Liver (tissue), 9 donors: ENCODE data around the gene PBX4. TPM values are rescaled to one million over a fixed set of nuclear protein-coding genes. Genes with fewer than 3 reads are reported as not detected.

Experiments
- DNase-seq: peaks from one replicate; pipeline ENCODE4 v3.0.0-alpha.2; 2017; ENCODE audit warnings: low spot score
- H3K27ac ChIP-seq, 2 donors: one replicate each; pipeline ENCODE4 v1.7.0; 2013; ENCODE audit warnings: inconsistent platforms in 2 of 2, low read length in 2 of 2, control low read depth in 1 of 2, low read depth in 1 of 2, mild to moderate bottlenecking in 1 of 2
- H3K27me3 ChIP-seq, 4 donors: one replicate each; pipeline versions ENCODE4 v1.6.1 to v1.7.0; 2013; ENCODE audit warnings: low read length in 3 of 4, inconsistent platforms in 1 of 4, mild to moderate bottlenecking in 1 of 4, moderate library complexity in 1 of 4; ENCODE audit not compliant: control insufficient read depth in 4 of 4, insufficient read depth in 4 of 4
- H3K36me3 ChIP-seq, 4 donors: one replicate each; pipeline versions ENCODE4 v1.6.1 to v1.7.0; 2013; ENCODE audit warnings: low read length in 3 of 4, mild to moderate bottlenecking in 3 of 4, low read depth in 1 of 4, moderate library complexity in 1 of 4; ENCODE audit not compliant: control insufficient read depth in 4 of 4, insufficient read depth in 3 of 4
- H3K4me1 ChIP-seq, 4 donors: one replicate each; pipeline versions ENCODE4 v1.6.1 to v1.7.0; 2013; ENCODE audit warnings: low read length in 3 of 4, mild to moderate bottlenecking in 3 of 4, moderate library complexity in 1 of 4; ENCODE audit not compliant: control insufficient read depth in 4 of 4, insufficient read depth in 4 of 4
- H3K4me3 ChIP-seq, 3 donors: one replicate each; pipeline versions ENCODE4 v1.6.1 to v1.7.0; 2013; ENCODE audit warnings: low read length in 3 of 3, control low read depth in 1 of 3, low read depth in 1 of 3, mild to moderate bottlenecking in 1 of 3
- H3K9ac ChIP-seq, 2 donors: one replicate each; pipeline ENCODE4 v1.7.0; 2013; ENCODE audit warnings: low read length in 2 of 2, mild to moderate bottlenecking in 2 of 2, moderate library complexity in 2 of 2, control low read depth in 1 of 2, low read depth in 1 of 2
- H3K9me3 ChIP-seq, 4 donors: one replicate each; pipeline versions ENCODE4 v1.6.1 to v1.7.0; 2013; ENCODE audit warnings: low read length in 3 of 4; ENCODE audit not compliant: control insufficient read depth in 4 of 4
- FOXA1 ChIP-seq: IDR thresholded peaks from 2 replicates; pipeline ENCODE4 v1.6.1; 2016; ENCODE audit warnings: antibody characterized with exemption
- FOXA2 ChIP-seq: IDR thresholded peaks from 2 replicates; pipeline ENCODE4 v1.6.1; 2016; ENCODE audit warnings: antibody characterized with exemption
- GABPA ChIP-seq, 2 donors: IDR thresholded peaks in 1 of 2; conservative IDR thresholded peaks in 1 of 2; 2 replicates each; pipeline ENCODE4 v1.6.1; 2016; ENCODE audit warnings: antibody characterized with exemption in 2 of 2, mild to moderate bottlenecking in 1 of 2, moderate library complexity in 1 of 2
- HNF4A ChIP-seq, 2 donors: conservative IDR thresholded peaks; 2 replicates each; pipeline ENCODE4 v1.6.1; 2016; ENCODE audit warnings: antibody characterized with exemption in 2 of 2, mild to moderate bottlenecking in 2 of 2
- HNF4G ChIP-seq: IDR thresholded peaks from 2 replicates; pipeline ENCODE4 v1.6.1; 2016; ENCODE audit warnings: antibody characterized with exemption
- JUND ChIP-seq, 2 donors: IDR thresholded peaks; 2 replicates each; pipeline ENCODE4 v1.6.1; 2016; ENCODE audit warnings: antibody characterized with exemption in 2 of 2
- NR2F2 ChIP-seq: IDR thresholded peaks from 2 replicates; pipeline ENCODE4 v1.6.1; 2016; ENCODE audit warnings: antibody characterized with exemption
- RAD21 ChIP-seq, 2 donors: IDR thresholded peaks; 2 replicates each; pipeline ENCODE4 v1.6.1; 2016; ENCODE audit warnings: antibody characterized with exemption in 2 of 2, mild to moderate bottlenecking in 2 of 2
- RXRA ChIP-seq, 2 donors: IDR thresholded peaks; 2 replicates each; pipeline ENCODE4 v1.6.1; 2017 to 2018; ENCODE audit warnings: antibody characterized with exemption in 2 of 2, mild to moderate bottlenecking in 1 of 2
- SP1 ChIP-seq: IDR thresholded peaks from 2 replicates; pipeline ENCODE4 v1.6.1; 2018; ENCODE audit warnings: antibody characterized with exemption, mild to moderate bottlenecking
- TAF1 ChIP-seq: conservative IDR thresholded peaks from 2 replicates; pipeline ENCODE4 v1.6.1; 2016; ENCODE audit warnings: antibody characterized with exemption, mild to moderate bottlenecking
- YY1 ChIP-seq: IDR thresholded peaks from 2 replicates; pipeline ENCODE4 v1.6.1; 2016; ENCODE audit warnings: antibody characterized with exemption, mild to moderate bottlenecking
- WGBS: extraction: QIAGEN DNeasy Blood & Tissue Kit; methylation state at CpG from one replicate; pipeline ENCODE4 v1.1.7; 2013; 5-methylcytosine and 5-hydroxymethylcytosine counted together
- polyA plus RNA-seq, 2 donors: library from polyadenylated mRNA; stranded (reverse) in 1 of 2; unstranded in 1 of 2; fragments of 200-250 nt in 1 of 2; fragments of >200 nt in 1 of 2; fragmentation: Nextera tagmentation in 1 of 2; extraction: Ambion mirVana in 1 of 2; gene quantifications; one replicate each; pipeline versions ENCODE4 v1.2.1 to v1.2.3, GENCODE V29; 2013 to 2015
- total RNA-seq, 2 donors: library from RNA; depleted of rRNA; stranded (reverse); fragments of >200 nt; gene quantifications; one replicate each; pipeline ENCODE4 v1.2.3, GENCODE V29; 2014
- TF ChIP-seq, protein P1 (sequence below): IDR thresholded peaks from 2 replicates; pipeline ENCODE4 v1.6.1; 2016; ENCODE audit warnings: antibody characterized with exemption
- TF ChIP-seq, protein P2 (sequence below): IDR thresholded peaks from 2 replicates; pipeline ENCODE4 v1.6.1; 2016; ENCODE audit warnings: antibody characterized with exemption
- TF ChIP-seq, protein P3 (sequence below): IDR thresholded peaks from 2 replicates; pipeline ENCODE4 v1.6.1; 2016; ENCODE audit warnings: antibody characterized with exemption
- TF ChIP-seq, protein P4 (sequence below): fragments of 150-350 bp; IDR thresholded peaks from 2 replicates; pipeline ENCODE4 v1.5.1; 2017; ENCODE audit warnings: improper control_type of control experiment, low read depth, low read length; ENCODE audit not compliant: missing input control
- TF ChIP-seq, protein P5 (sequence below): IDR thresholded peaks from 2 replicates; pipeline ENCODE4 v1.6.1; 2016; ENCODE audit warnings: antibody characterized with exemption, mild to moderate bottlenecking
- donor health status: healthy.
- donor health status: healthy.
- donor health status: healthy.
- donor health status: healthy.
- donor health status: healthy.

Gene PBX4
- total and polyA plus RNA-seq, 4 donors: 0.19 to 0.59 (median 0.21) TPM; not detected in 1

DNA sequence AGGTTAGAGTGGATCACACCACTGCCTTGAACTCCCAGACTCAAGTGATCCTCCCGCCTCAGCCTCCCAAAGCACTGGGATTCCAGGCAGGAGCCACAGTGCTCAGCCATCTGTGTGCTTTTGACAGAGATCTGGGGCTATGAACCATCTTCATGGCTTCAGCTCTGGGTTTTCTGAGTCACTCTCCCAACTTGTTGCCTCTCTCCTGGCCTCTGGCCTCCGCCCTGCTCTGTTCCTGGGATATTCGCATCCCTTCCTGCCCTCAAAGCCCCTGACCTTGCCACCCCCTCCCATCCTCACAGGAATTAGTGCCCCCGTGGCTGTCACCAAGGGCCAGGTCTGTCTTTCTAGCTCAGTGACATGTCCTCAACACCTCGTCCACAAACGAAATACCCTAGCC lies 30.7 kb upstream of the PBX4 start:
- 95% methylated on average over 6 of the region's 6 CpGs for WGBS
- Histone ChIP-seq H3K4me1 (peaks cover 0 to under 1% (median 0%) of the 10 kb centered on the region in 4 donors), H3K4me3 (no peak overlapping the region), H3K9me3 (no peaks in the 10 kb centered on the region), H3K27me3 (no peaks in the 10 kb centered on the region), H3K36me3 (peaks cover 21 to 84% (median 44%) of the 10 kb centered on the region in 4 donors), H3K9ac (no peak overlapping the region), H3K27ac (no peak overlapping the region)
- TF ChIP-seq, protein P1, sequence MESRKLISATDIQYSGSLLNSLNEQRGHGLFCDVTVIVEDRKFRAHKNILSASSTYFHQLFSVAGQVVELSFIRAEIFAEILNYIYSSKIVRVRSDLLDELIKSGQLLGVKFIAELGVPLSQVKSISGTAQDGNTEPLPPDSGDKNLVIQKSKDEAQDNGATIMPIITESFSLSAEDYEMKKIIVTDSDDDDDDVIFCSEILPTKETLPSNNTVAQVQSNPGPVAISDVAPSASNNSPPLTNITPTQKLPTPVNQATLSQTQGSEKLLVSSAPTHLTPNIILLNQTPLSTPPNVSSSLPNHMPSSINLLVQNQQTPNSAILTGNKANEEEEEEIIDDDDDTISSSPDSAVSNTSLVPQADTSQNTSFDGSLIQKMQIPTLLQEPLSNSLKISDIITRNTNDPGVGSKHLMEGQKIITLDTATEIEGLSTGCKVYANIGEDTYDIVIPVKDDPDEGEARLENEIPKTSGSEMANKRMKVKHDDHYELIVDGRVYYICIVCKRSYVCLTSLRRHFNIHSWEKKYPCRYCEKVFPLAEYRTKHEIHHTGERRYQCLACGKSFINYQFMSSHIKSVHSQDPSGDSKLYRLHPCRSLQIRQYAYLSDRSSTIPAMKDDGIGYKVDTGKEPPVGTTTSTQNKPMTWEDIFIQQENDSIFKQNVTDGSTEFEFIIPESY: no peak
- no peak for TF ChIP-seq TAF1
- no peak for TF ChIP-seq NR2F2
- TF ChIP-seq FOXA2: no peak
- no peak for TF ChIP-seq GABPA (IDR thresholded peaks at IDR 0.05 in 1 of 2, conservative IDR thresholded peaks at IDR 0.05 in 1 of 2)
- TF ChIP-seq RAD21 (IDR thresholded peaks at IDR 0.05): no peak
- TF ChIP-seq RXRA (IDR thresholded peaks at IDR 0.05): no peak
- TF ChIP-seq YY1: no peak
- TF ChIP-seq JUND (IDR thresholded peaks at IDR 0.05): no peak
- TF ChIP-seq, protein P2, sequence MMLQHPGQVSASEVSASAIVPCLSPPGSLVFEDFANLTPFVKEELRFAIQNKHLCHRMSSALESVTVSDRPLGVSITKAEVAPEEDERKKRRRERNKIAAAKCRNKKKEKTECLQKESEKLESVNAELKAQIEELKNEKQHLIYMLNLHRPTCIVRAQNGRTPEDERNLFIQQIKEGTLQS: no peak
- TF ChIP-seq, protein P3, sequence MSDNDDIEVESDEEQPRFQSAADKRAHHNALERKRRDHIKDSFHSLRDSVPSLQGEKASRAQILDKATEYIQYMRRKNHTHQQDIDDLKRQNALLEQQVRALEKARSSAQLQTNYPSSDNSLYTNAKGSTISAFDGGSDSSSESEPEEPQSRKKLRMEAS: no peak
- no peak for TF ChIP-seq SP1
- no peak for DNase-seq

DNA sequence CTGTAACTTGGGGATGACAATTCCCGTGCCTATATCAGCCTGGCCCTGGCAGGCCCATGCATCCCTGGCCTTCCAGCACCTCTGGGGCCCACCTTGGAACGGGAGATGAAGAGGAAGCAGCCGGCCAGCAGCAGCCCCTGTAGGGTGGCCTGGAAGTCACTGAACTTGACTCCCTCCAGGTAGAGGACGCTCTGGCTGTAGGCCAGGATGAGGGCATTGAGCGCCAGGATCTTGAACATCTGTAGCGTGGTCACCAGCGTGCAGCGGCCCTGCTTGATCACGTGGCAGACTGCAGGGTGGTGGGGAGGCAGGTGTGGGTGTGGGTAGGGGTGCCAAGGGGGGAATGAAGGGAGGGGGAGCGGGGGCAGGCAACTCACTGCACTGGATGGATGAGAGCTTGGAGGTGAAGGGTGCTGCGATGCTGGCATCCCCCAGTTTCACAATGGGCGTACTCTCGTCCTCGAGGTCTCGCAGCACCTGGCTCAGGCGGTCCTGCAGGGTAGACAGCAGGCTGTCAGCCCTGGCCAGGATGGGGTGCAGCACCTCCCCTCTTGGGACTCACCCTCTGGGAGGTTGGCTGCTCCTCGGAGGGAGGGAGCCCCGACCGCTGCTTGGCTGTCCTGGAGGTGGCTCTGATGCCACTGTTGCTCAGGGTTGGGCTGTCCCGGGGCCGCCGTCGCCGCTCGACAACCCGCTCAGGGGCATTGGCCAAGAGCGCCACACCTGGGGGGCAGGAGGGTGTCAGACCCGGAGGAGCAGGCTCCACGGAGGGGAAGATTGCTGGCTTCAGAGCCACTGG lies 28.7 kb upstream of the PBX4 start:
- Histone ChIP-seq H3K9ac (no peak overlapping the region), H3K27ac (no peak overlapping the region), H3K9me3 (no peaks in the 10 kb centered on the region), H3K4me1 (peaks cover 1 to 15% (median 8%) of the 10 kb centered on the region in 4 donors), H3K36me3 (peaks cover 18 to 65% (median 34%) of the 10 kb centered on the region in 4 donors), H3K27me3 (no peaks in the 10 kb centered on the region), H3K4me3 (no peak overlapping the region)
- no peak for DNase-seq
- TF ChIP-seq FOXA1: no peak
- no peak for TF ChIP-seq FOXA2
- no peak for TF ChIP-seq GABPA (IDR thresholded peaks at IDR 0.05 in 1 of 2, conservative IDR thresholded peaks at IDR 0.05 in 1 of 2)
- no peak for TF ChIP-seq RXRA (IDR thresholded peaks at IDR 0.05)
- TF ChIP-seq, protein P2: no peak
- TF ChIP-seq HNF4A (conservative IDR thresholded peaks at IDR 0.05): no peak
- TF ChIP-seq, protein P1: no peak
- TF ChIP-seq TAF1: no peak
- TF ChIP-seq NR2F2: no peak
- TF ChIP-seq, protein P4, sequence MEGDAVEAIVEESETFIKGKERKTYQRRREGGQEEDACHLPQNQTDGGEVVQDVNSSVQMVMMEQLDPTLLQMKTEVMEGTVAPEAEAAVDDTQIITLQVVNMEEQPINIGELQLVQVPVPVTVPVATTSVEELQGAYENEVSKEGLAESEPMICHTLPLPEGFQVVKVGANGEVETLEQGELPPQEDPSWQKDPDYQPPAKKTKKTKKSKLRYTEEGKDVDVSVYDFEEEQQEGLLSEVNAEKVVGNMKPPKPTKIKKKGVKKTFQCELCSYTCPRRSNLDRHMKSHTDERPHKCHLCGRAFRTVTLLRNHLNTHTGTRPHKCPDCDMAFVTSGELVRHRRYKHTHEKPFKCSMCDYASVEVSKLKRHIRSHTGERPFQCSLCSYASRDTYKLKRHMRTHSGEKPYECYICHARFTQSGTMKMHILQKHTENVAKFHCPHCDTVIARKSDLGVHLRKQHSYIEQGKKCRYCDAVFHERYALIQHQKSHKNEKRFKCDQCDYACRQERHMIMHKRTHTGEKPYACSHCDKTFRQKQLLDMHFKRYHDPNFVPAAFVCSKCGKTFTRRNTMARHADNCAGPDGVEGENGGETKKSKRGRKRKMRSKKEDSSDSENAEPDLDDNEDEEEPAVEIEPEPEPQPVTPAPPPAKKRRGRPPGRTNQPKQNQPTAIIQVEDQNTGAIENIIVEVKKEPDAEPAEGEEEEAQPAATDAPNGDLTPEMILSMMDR: no peak
- no peak for TF ChIP-seq SP1
- TF ChIP-seq JUND (IDR thresholded peaks at IDR 0.05): no peak
- no peak for TF ChIP-seq YY1
- TF ChIP-seq RAD21 (IDR thresholded peaks at IDR 0.05): no peak
- no peak for TF ChIP-seq HNF4G
- TF ChIP-seq, protein P5, sequence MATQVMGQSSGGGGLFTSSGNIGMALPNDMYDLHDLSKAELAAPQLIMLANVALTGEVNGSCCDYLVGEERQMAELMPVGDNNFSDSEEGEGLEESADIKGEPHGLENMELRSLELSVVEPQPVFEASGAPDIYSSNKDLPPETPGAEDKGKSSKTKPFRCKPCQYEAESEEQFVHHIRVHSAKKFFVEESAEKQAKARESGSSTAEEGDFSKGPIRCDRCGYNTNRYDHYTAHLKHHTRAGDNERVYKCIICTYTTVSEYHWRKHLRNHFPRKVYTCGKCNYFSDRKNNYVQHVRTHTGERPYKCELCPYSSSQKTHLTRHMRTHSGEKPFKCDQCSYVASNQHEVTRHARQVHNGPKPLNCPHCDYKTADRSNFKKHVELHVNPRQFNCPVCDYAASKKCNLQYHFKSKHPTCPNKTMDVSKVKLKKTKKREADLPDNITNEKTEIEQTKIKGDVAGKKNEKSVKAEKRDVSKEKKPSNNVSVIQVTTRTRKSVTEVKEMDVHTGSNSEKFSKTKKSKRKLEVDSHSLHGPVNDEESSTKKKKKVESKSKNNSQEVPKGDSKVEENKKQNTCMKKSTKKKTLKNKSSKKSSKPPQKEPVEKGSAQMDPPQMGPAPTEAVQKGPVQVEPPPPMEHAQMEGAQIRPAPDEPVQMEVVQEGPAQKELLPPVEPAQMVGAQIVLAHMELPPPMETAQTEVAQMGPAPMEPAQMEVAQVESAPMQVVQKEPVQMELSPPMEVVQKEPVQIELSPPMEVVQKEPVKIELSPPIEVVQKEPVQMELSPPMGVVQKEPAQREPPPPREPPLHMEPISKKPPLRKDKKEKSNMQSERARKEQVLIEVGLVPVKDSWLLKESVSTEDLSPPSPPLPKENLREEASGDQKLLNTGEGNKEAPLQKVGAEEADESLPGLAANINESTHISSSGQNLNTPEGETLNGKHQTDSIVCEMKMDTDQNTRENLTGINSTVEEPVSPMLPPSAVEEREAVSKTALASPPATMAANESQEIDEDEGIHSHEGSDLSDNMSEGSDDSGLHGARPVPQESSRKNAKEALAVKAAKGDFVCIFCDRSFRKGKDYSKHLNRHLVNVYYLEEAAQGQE: no peak
- WGBS: 96% methylated on average over 29 of the region's 29 CpGs
